Measurements from ENCODE around the gene KIDINS220. TPM values are rescaled to one million over a fixed set of nuclear protein-coding genes. Genes with fewer than 3 reads are reported as not detected.

KIDINS220 gene
- total RNA-seq, 1 donor from 2014 or later, result 68.2 TPM

DNA sequence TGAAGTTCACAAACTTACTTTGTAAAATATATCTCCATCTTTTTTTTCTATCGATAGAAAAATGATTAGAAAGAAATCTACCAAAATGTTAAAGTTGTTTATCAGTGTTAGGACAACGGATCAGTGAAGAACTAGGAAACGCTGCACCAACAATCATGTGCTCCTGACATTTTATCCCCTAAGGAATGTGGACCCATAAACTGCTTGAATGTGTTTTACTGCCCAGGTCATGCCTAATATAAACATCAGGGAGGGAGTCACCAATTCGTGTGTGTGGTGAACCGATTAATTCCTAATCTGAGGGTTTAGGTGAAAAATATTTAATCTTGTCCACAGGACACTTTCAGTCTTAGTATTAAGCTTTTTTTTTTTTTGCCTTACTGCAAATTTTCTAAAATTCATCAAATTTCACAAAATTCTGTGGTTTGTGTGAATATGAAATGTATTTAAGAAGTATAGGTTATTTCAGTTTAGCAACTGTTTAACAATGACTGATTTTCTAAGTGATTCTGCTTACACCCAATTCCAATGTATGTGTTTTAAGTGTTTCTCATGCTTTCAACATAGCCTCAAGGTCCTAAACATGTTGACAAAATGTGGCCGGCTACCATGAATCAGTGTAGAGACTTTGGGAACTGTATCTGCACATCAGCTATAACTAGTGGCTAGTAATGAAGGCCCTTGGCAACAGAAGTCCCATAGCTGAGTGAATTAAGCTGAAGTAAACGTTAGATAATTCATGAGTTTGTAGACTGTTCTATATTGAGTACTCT is 11.1 kb upstream of the KIDINS220 start:
- H3K4me1 Mint-ChIP-seq (ENCODE audit: low read depth), result peaks cover 6% of the 10 kb centered on the region
- H3K4me3 Mint-ChIP-seq (ENCODE audit: unreplicated experiment), result no peak overlapping the region
- H3K27me3 Mint-ChIP-seq (ENCODE audit: low read depth), result no peaks in the 10 kb centered on the region
- no peak for DNase-seq (ENCODE audit: low spot score)
- H3K36me3 Mint-ChIP-seq (ENCODE audit: low read depth), result no peaks in the 10 kb centered on the region
- no peak overlapping the region for H3K27ac Mint-ChIP-seq (ENCODE audit: unreplicated experiment)
- no peaks in the 10 kb centered on the region for H3K9me3 Mint-ChIP-seq (ENCODE audit: low read depth)
- TF ChIP-seq CTCF (IDR thresholded peaks at IDR 0.05), result no peak

DNA sequence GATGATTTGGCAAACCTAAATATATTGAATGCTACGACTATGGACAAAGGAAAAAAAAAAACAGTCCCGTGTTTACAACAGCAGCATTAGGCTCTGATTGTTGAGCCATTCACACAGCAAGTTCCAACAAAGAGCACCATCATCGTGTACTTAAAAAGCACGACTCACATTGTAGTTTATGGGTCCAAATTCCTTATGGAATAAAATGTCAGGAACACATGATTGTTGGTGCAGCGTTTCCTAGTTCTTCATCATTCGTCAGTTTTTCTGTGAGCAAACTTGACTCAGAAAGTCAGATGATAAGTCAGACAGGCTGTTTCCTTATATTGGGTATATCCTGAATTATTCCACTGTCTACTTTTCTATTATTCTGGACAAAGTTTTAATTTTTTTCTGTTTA is 10.0 kb upstream of the KIDINS220 start:
- no peaks in the 10 kb centered on the region for H3K36me3 Mint-ChIP-seq (ENCODE audit: low read depth)
- no peak overlapping the region for H3K27ac Mint-ChIP-seq (ENCODE audit: unreplicated experiment)
- TF ChIP-seq CTCF (IDR thresholded peaks at IDR 0.05), result no peak
- DNase-seq (ENCODE audit: low spot score), result no peak
- no peaks in the 10 kb centered on the region for H3K27me3 Mint-ChIP-seq (ENCODE audit: low read depth)
- H3K9me3 Mint-ChIP-seq (ENCODE audit: low read depth), result no peaks in the 10 kb centered on the region
- no peak overlapping the region for H3K4me3 Mint-ChIP-seq (ENCODE audit: unreplicated experiment)
- peaks cover 6% of the 10 kb centered on the region for H3K4me1 Mint-ChIP-seq (ENCODE audit: low read depth)

- no peaks in the 10 kb centered on the region for H3K36me3 Mint-ChIP-seq (ENCODE audit: low read depth)
- peaks cover 9% of the 10 kb centered on the region for H3K4me1 Mint-ChIP-seq (ENCODE audit: low read depth)
- no peak overlapping the region for H3K4me3 Mint-ChIP-seq (ENCODE audit: unreplicated experiment)
- H3K27me3 Mint-ChIP-seq (ENCODE audit: low read depth), result no peaks in the 10 kb centered on the region
- no peak for DNase-seq (ENCODE audit: low spot score)
- no peak overlapping the region for H3K27ac Mint-ChIP-seq (ENCODE audit: unreplicated experiment)
- TF ChIP-seq CTCF (IDR thresholded peaks at IDR 0.05), result no peak
- H3K9me3 Mint-ChIP-seq (ENCODE audit: low read depth), result no peaks in the 10 kb centered on the region
Observed at GRCh38 chr2:8841932-8842331, 4.5 kb upstream of the KIDINS220 start.

DNA sequence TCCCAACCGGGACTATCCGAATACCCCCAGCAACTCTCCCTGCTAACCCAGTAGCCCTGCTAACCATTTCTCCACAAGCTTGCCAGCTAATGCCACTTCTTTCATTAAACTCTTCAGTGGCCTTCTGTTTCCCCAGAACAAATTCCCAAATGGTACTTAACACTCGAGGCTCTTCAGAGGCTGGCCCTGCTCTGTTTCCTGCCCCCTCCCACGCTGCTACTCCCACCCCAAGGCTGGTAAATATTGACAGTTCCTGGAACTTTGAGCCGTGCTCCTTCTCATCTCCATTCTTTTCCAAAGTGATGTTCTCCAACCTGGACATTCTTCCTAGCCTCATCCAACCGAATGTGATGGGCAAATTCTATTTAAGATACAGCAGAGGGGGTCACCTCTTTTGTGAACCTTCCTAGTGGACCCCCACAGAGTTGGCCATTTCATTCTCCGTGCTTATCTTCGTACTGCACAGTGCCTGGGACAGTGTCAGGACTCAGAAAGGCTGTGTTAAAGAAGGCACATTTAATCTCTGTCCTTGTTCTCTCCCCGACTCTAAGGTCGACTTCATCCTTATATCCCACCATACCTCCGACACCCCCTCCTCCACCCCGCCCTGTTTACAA is 3.2 kb upstream of the KIDINS220 start:
- TF ChIP-seq CTCF (IDR thresholded peaks at IDR 0.05), result no peak
- Mint-ChIP-seq H3K27ac (ENCODE audit: unreplicated experiment) (no peak overlapping the region), H3K36me3 (ENCODE audit: low read depth) (no peaks in the 10 kb centered on the region), H3K4me1 (ENCODE audit: low read depth) (peaks cover 20% of the 10 kb centered on the region), H3K9me3 (ENCODE audit: low read depth) (no peaks in the 10 kb centered on the region), H3K4me3 (ENCODE audit: unreplicated experiment) (no peak overlapping the region), H3K27me3 (ENCODE audit: low read depth) (no peaks in the 10 kb centered on the region)
- DNase-seq (ENCODE audit: low spot score), result no peak

DNA sequence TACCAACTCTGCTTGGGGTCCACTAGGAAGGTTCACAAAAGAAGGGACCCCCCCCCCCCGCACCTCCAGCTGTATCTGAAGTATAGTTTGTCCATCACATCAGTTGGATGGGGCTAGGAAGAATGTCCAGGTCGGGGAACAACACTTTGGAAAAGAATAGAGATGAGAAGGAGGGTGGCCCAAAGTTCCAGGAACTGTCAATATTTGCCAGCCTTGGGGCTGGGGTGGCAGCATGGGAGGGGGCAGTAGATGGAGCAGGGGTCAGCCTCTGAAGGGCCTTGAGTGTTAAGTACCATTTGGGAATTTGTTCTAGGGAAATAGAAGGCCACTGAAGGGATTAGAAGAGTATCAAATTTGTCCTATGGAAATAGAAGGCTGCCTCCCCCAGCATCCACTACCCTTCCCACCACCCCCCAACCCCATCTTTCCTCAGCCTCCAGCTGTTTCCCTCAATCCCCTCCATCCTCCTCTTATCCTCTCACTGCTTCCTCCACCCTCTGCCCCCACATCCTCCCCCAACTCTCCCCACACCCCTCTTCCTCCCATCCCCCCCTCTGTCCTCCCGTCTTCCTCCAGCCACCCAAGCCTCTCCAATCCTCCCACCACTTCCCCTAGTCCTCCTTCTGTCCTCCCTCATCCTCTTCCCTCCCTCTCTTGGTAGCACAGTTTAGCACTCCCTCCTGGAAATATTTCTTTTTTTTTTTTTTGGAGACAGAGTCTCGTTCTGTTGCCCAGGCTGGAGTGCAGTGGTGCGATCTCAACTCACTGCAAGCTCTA is 2.0 kb upstream of the KIDINS220 start:
- Mint-ChIP-seq H3K4me1 (ENCODE audit: low read depth) (peaks cover 26% of the 10 kb centered on the region), H3K36me3 (ENCODE audit: low read depth) (no peaks in the 10 kb centered on the region), H3K9me3 (ENCODE audit: low read depth) (no peaks in the 10 kb centered on the region), H3K27ac (ENCODE audit: unreplicated experiment) (no peak overlapping the region), H3K4me3 (ENCODE audit: unreplicated experiment) (no peak overlapping the region), H3K27me3 (ENCODE audit: low read depth) (no peaks in the 10 kb centered on the region)
- no peak for DNase-seq (ENCODE audit: low spot score)
- TF ChIP-seq CTCF (IDR thresholded peaks at IDR 0.05), result no peak
